Heart right ventricle (tissue), 16 donors: ENCODE measurements around the gene ZSCAN23. TPM values are rescaled to one million over a fixed set of nuclear protein-coding genes. Genes with fewer than 3 reads are reported as not detected.

Source experiments
- ATAC-seq, 8 donors: fragments of 200-7000 bp; cut with Tn5 transposase; one replicate each; pipeline ENCODE4 v1.9.1; 2020; ENCODE audit warnings: mild to moderate bottlenecking in 8 of 8, moderate library complexity in 8 of 8, moderate number of reproducible peaks in 1 of 8
- DNase-seq, 2 donors: peaks; one replicate each; pipeline ENCODE4 v3.0.0-alpha.2; 2020
- H3K27ac ChIP-seq, 10 donors: fragments of 200-600 bp; sonication (generic) in 2 of 10; one replicate each; pipeline versions ENCODE4 v1.5.0 to v1.8.0; 2020 to 2022; ENCODE audit warnings: mild to moderate bottlenecking in 3 of 10
- H3K27me3 ChIP-seq, 7 donors: fragments of 200-600 bp; one replicate each; pipeline ENCODE4 v1.8.0; 2021 to 2022; ENCODE audit warnings: mild to moderate bottlenecking in 2 of 7
- H3K36me3 ChIP-seq, 9 donors: fragments of 200-600 bp; sonication (generic) in 1 of 9; one replicate each; pipeline versions ENCODE4 v1.5.0 to v1.8.0; 2020 to 2022; ENCODE audit warnings: mild to moderate bottlenecking in 2 of 9
- H3K4me1 ChIP-seq, 9 donors: fragments of 200-600 bp; sonication (generic) in 1 of 9; one replicate each; pipeline versions ENCODE4 v1.5.0 to v1.8.0; 2020 to 2022; ENCODE audit warnings: mild to moderate bottlenecking in 4 of 9
- H3K4me3 ChIP-seq, 10 donors: fragments of 200-600 bp; sonication (generic) in 2 of 10; one replicate each; pipeline versions ENCODE4 v1.5.0 to v1.8.0; 2020 to 2022; ENCODE audit warnings: mild to moderate bottlenecking in 7 of 10, moderate library complexity in 2 of 10
- H3K9me3 ChIP-seq, 11 donors: fragments of 200-600 bp in 10 of 11; sonication (generic) in 2 of 11; one replicate each; pipeline versions ENCODE4 v1.5.0 to v1.8.0; 2013 to 2022; ENCODE audit warnings: mild to moderate bottlenecking in 2 of 11, control low read depth in 1 of 11, moderate library complexity in 1 of 11
- WGBS, 2 donors: extraction: QIAGEN DNeasy Blood & Tissue Kit; methylation state at CpG; one replicate each; pipeline ENCODE4 v1.1.7; 2013; ENCODE audit warnings: inconsistent platforms in 1 of 2; 5-methylcytosine and 5-hydroxymethylcytosine counted together
- intact Hi-C, 10 donors: fragments of 100-400 bp; cut with DNase I; formaldehyde crosslinking; loops; one replicate each; pipeline versions ENCODE4 v1.11.1 to v1.14.2; 2022
- polyA plus RNA-seq, 2 donors: library from polyadenylated mRNA; stranded (reverse); fragments of 200-250 nt; gene quantifications; one replicate each; pipeline ENCODE4 v1.2.3, GENCODE V29; 2013
- total RNA-seq, 10 donors: library from RNA; stranded (reverse); fragmentation: NEBNext Ultra II Directional in 3 of 10; extraction: Animal tissue kit (Norgen Biotek cat#: 25700) in 3 of 10; gene quantifications; one replicate each; pipeline versions ENCODE4 v1.2.1 to v1.2.4, GENCODE V29; 2021 to 2023
- TF ChIP-seq, protein P1 (sequence below), 9 donors: fragments of 200-600 bp; sonication (generic) in 2 of 9; IDR thresholded peaks; one replicate each; pipeline versions ENCODE4 v1.5.0 to v1.8.0; 2021 to 2022; ENCODE audit warnings: antibody characterized with exemption in 9 of 9, mild to moderate bottlenecking in 5 of 9, moderate library complexity in 1 of 9
- donor health status: Arrhythmogenic right ventricular cardiomyopathy.
- donor health status: ischemic (EF 13 %, LVEDD 7.1; RV severe dilation, severe dysfunction).
- donor health status: healthy with polysubstance abuse.
- donor health status: DM: no; HTN: yes; CAD: no.
- donor health status: DM: no; HTN: no; CAD: no.
- donor health status: ischemic (EF 25% LVEDD 6.9; RV normal size, moderate dysfunction).
- donor health status: ischemic (EF 25% LVEDD 5.7; RV mildly dilated, moderate dysfunction).
- donor health status: healthy.
- donor health status: DM: yes; HTN: yes; CAD: no.
- donor health status: Ischemic cardiomyopathy.
- donor health status: ischemic (EF 35%, LVEDD 5.7; RV mildly dilated, moderate dysfunction).
- donor health status: nonischemic (EF 11% LVEDD 7.7; RV severe dilation, severe dysfunction).
- donor health status: DM: yes; HTN: yes; CAD: no.
- donor health status: PGD.
- donor health status: ischemic (EF 29% LVEDD 5.4; RV normal size, mild dysfunction).
- donor health status: nonischemic (EF 23%, LVEDD 6.1; RV moderate dilation, normal function).

Gene ZSCAN23
- total and polyA plus RNA-seq, 12 donors = 0.26 to 2.7 (median 1.2) TPM

DNA sequence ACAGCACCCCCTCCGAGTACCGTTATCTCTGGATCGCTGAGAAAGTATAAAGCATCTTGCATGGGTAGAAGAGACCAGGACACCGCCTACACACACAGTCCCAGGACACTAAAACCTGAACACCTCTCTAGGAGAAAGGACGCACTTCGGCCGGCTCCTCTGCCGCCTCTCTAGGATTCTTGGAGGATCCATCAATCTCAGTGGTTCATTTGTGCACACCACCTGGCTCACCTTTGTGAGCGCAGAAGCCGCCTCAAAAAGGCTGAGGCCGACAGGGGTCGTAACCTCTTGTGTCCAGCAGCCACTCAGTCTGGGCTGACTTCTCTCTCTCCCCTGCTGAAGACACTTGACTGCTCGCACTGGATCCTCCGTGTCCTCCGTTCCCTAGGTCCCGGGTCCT, 13.5 kb downstream of the ZSCAN23 start:
- H3K27ac ChIP-seq = no peak overlapping the region
- 93 to 95% methylated on average over 16 of the region's 16 CpGs for WGBS, 2 donors
- no peaks in the 10 kb centered on the region for H3K4me1 ChIP-seq
- peaks cover 0 to 46% (median 0%) of the 10 kb centered on the region in 9 donors for H3K36me3 ChIP-seq
- no peaks in the 10 kb centered on the region for H3K27me3 ChIP-seq
- DNase-seq (no peak), ATAC-seq (no peak)
- TF ChIP-seq, protein P1, sequence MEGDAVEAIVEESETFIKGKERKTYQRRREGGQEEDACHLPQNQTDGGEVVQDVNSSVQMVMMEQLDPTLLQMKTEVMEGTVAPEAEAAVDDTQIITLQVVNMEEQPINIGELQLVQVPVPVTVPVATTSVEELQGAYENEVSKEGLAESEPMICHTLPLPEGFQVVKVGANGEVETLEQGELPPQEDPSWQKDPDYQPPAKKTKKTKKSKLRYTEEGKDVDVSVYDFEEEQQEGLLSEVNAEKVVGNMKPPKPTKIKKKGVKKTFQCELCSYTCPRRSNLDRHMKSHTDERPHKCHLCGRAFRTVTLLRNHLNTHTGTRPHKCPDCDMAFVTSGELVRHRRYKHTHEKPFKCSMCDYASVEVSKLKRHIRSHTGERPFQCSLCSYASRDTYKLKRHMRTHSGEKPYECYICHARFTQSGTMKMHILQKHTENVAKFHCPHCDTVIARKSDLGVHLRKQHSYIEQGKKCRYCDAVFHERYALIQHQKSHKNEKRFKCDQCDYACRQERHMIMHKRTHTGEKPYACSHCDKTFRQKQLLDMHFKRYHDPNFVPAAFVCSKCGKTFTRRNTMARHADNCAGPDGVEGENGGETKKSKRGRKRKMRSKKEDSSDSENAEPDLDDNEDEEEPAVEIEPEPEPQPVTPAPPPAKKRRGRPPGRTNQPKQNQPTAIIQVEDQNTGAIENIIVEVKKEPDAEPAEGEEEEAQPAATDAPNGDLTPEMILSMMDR (IDR thresholded peaks at IDR 0.05) = no peak
- no peak overlapping the region for H3K4me3 ChIP-seq
- intact Hi-C loops = no loop called here
- H3K9me3 ChIP-seq = peaks cover 0 to 12% (median 5%) of the 10 kb centered on the region in 11 donors

DNA sequence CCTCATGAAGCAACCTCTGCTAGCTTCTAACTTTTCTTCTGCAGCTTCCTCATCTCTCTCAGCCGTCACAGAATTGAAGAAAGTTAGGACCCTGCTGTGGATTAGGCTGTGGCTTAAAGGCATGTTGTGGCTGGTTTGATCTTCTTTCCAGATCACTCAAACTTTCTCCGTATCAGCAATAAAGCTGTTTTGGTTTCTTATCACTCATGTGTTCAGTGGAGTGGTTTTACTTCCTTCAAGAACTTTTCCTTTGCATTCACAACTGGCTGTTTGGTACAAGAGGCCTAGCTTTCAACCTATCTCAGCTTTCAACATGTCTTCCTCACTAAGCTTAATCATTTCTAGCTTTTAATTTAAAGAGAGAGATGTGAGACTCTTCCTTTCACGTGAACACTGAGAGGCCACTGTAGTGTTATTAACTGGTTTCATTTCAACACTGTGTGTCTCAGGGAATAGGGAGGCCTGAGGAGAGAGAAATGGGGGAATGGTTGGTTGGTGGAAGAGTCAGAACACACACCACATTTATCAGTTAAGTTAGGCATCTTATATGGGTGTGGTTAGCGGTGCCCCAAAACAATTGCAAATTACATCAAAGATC, 17.2 kb downstream of the ZSCAN23 start:
- DNase-seq (no peak), ATAC-seq (no peak)
- peaks cover 0 to 16% (median 6%) of the 10 kb centered on the region in 11 donors for H3K9me3 ChIP-seq
- H3K27ac ChIP-seq = no peak overlapping the region
- H3K4me1 ChIP-seq = no peaks in the 10 kb centered on the region
- 81 to 96% methylated on average over 4 of the region's 4 CpGs for WGBS, 2 donors
- H3K36me3 ChIP-seq = peaks cover 0 to 43% (median 0%) of the 10 kb centered on the region in 9 donors
- H3K4me3 ChIP-seq = no peak overlapping the region
- intact Hi-C loops = no loop called here
- no peaks in the 10 kb centered on the region for H3K27me3 ChIP-seq
- TF ChIP-seq, protein P1 (IDR thresholded peaks at IDR 0.05) = no peak

DNA sequence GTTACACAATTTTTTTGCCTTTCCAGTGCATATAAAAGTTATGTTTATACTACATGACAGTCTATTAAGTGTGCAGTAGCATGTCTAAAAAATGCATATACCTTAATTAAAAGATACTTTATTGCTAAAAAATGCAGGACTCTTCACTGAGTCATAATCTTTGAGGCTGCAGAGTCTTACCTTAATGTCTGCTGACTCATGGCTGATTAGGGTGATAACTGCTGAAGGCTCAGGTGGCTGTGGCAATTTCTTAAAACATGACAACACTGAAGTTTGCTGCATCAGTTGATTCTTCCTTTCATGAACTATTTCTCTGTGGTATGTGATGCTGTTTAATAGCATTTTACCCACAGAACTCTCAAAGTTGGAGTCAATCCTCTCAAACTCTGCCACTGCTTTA, 19.1 kb downstream of the ZSCAN23 start:
- ATAC-seq (no peak), DNase-seq (no peak)
- H3K4me3 ChIP-seq = no peak overlapping the region
- TF ChIP-seq, protein P1 (IDR thresholded peaks at IDR 0.05) = no peak
- H3K36me3 ChIP-seq = peaks cover 0 to 47% (median 0%) of the 10 kb centered on the region in 9 donors
- no peak overlapping the region for H3K27ac ChIP-seq
- intact Hi-C loops = no loop called here
- H3K27me3 ChIP-seq = no peaks in the 10 kb centered on the region
- no peaks in the 10 kb centered on the region for H3K4me1 ChIP-seq
- H3K9me3 ChIP-seq = peaks cover 0 to 16% (median 6%) of the 10 kb centered on the region in 11 donors

DNA sequence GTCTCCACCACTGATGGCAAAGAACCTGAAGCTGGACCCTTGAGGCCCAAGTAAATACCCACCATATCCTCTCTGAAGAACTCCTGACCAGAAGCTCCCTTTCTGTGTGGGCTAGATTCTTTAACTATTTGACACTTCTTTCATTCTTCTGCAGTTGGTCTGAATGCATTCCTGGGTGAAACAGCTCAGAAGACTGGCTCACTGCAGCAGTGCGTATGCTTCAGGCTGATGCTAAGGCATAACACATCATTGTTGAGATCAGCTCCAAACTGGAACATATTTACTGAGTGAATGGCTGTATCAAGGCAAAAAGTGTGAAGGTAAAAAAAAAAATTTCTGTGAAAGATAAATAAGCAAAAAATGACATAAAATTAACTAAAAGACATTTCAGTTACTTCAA, 19.7 kb downstream of the ZSCAN23 start:
- Histone ChIP-seq H3K36me3 (peaks cover 0 to 48% (median 0%) of the 10 kb centered on the region in 9 donors), H3K9me3 (peaks cover 0 to 16% (median 6%) of the 10 kb centered on the region in 11 donors), H3K27me3 (no peaks in the 10 kb centered on the region), H3K4me3 (no peak overlapping the region), H3K4me1 (no peaks in the 10 kb centered on the region), H3K27ac (no peak overlapping the region)
- WGBS, 2 donors = 98% methylated on average over 1 of the region's 1 CpG
- TF ChIP-seq, protein P1 (IDR thresholded peaks at IDR 0.05) = no peak
- intact Hi-C loops = no loop called here
- DNase-seq (no peak), ATAC-seq (no peak)
